Thoracic aorta (tissue), 2 donors: ENCODE measurements around the gene POT1. TPM values are rescaled to one million over a fixed set of nuclear protein-coding genes. Genes with fewer than 3 reads are reported as not detected.

ENCODE experiments used
- ATAC-seq: fragments of 150-250 bp; one replicate; pipeline ENCODE4 v1.8.0; 2017; ENCODE audit warnings: low read depth; ENCODE audit not compliant: insufficient number of reproducible peaks, low FRiP score
- DNase-seq: peaks from one replicate; pipeline ENCODE4 v3.0.0-alpha.2; 2020; ENCODE audit warnings: low spot score
- H3K27ac ChIP-seq, 2 donors: fragments of 200-600 bp; sonication (generic); 1 replicate in 1 of 2; 2 replicates in 1 of 2; pipeline ENCODE4 v1.5.1; 2016; ENCODE audit warnings: mild to moderate bottlenecking in 2 of 2, moderate library complexity in 2 of 2
- H3K27me3 ChIP-seq: fragments of 200-600 bp; sonication (generic); replicated peaks from 2 replicates; pipeline ENCODE4 v1.6.0; 2016; ENCODE audit warnings: mild to moderate bottlenecking; ENCODE audit not compliant: insufficient read depth
- H3K36me3 ChIP-seq: fragments of 200-600 bp; sonication (generic); one replicate; pipeline ENCODE4 v1.5.1; 2016
- H3K4me1 ChIP-seq, 2 donors: fragments of 200-600 bp; sonication (generic); 1 replicate in 1 of 2; 2 replicates in 1 of 2; pipeline versions ENCODE4 v1.5.1 to v1.6.0; 2016; ENCODE audit warnings: low read depth in 2 of 2, mild to moderate bottlenecking in 1 of 2; ENCODE audit not compliant: control insufficient read depth in 1 of 2
- H3K4me3 ChIP-seq: fragments of 200-600 bp; sonication (generic); 2 replicates; pipeline ENCODE4 v1.5.1; 2016; ENCODE audit warnings: mild to moderate bottlenecking
- H3K9me3 ChIP-seq: fragments of 200-600 bp; sonication (generic); 2 replicates; pipeline ENCODE4 v1.5.1; 2016
- CTCF ChIP-seq: fragments of 200-600 bp; sonication (generic); IDR thresholded peaks from one replicate; pipeline ENCODE4 v1.5.1; 2019; ENCODE audit warnings: antibody characterized with exemption
- total RNA-seq, 2 donors: library from RNA; depleted of rRNA; stranded (reverse); fragments of >200 nt; gene quantifications; one replicate each; pipeline versions ENCODE4 v1.1.0 to v1.2.3, GENCODE V29; 2016

The POT1 gene
- total RNA-seq, 2 donors from 2014 or later, result 18.9 to 23.4 TPM

- Histone ChIP-seq H3K4me3 (peak overlapping the region; percentile 66), H3K4me1 (peaks cover 0 to 6% of the 10 kb centered on the region in 2 donors), H3K27me3 (no peaks in the 10 kb centered on the region), H3K9me3 (no peaks in the 10 kb centered on the region), H3K36me3 (no peaks in the 10 kb centered on the region), H3K27ac (no peak overlapping the region)
- no peak for TF ChIP-seq CTCF
- ATAC-seq (no peak), DNase-seq (no peak)
Observed at GRCh38 chr7:124792002-124792401, 137.6 kb downstream of the POT1 start.

DNA sequence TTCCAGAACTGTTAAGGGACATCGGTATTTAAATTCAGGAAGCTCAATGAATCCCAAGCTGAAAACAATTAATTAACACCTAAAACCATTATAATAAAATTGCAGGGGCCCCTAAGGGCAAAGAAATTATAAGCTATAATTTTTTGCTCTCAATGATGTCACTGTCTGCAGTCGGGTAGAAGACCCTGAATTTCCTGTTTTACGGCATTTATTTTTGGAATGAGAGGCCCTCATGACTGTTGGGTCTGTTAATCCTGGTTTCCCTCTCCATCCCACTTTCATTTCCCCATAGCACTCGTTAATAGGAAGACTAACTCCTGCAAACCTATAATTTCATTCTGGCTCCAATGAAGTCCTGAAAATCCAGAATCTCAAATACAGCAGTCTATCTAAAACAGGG, 138.2 kb downstream of the POT1 start:
- Histone ChIP-seq H3K9me3 (no peaks in the 10 kb centered on the region), H3K4me3 (peak overlapping the region; percentile 66), H3K4me1 (peaks cover 0 to 6% of the 10 kb centered on the region in 2 donors), H3K36me3 (no peaks in the 10 kb centered on the region), H3K27me3 (no peaks in the 10 kb centered on the region), H3K27ac (no peak overlapping the region)
- no peak for TF ChIP-seq CTCF
- ATAC-seq (no peak), DNase-seq (no peak)

- no peak for TF ChIP-seq CTCF
- Histone ChIP-seq H3K27ac (peak overlapping the region in 1 of 2 donors; percentile 15), H3K36me3 (no peaks in the 10 kb centered on the region), H3K4me3 (peak overlapping the region; percentile 66), H3K9me3 (no peaks in the 10 kb centered on the region), H3K27me3 (no peaks in the 10 kb centered on the region), H3K4me1 (peaks cover 0 to 6% of the 10 kb centered on the region in 2 donors)
- ATAC-seq (no peak), DNase-seq (no peak)
Observed at GRCh38 chr7:124790645-124791044, 139.0 kb downstream of the POT1 start.

DNA sequence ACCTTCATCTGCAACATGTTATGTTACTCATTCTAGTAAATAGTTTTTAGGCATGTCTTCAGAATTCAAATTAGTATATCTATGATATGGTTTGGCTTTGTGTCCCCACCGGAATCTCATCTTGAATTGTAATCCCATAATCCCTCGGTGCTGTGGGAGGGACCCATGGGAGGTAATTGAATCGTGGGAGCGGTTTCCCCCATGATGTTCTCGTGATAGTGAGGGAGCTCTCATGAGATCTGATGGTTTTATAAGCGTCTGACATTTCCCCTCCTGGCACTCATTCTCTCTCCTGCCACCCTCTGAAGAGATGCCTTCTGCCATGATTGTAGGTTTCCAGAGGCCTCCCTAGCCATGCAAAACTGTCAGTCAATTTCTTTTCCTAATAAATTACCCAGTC, 143.6 kb downstream of the POT1 start:
- no peak overlapping the region for H3K4me3 ChIP-seq
- no peaks in the 10 kb centered on the region for H3K4me1 ChIP-seq
- no peak for TF ChIP-seq CTCF
- DNase-seq, result no peak
- H3K27me3 ChIP-seq, result no peaks in the 10 kb centered on the region
- H3K9me3 ChIP-seq, result no peaks in the 10 kb centered on the region
- no peak overlapping the region for H3K27ac ChIP-seq
- no peaks in the 10 kb centered on the region for H3K36me3 ChIP-seq
- ATAC-seq, result no peak

- Histone ChIP-seq H3K4me3 (no peak overlapping the region), H3K4me1 (no peaks in the 10 kb centered on the region), H3K27me3 (no peaks in the 10 kb centered on the region), H3K27ac (no peak overlapping the region), H3K9me3 (no peaks in the 10 kb centered on the region), H3K36me3 (no peaks in the 10 kb centered on the region)
- peak; percentile 73 for TF ChIP-seq CTCF
- DNase-seq, result no peak
- ATAC-seq, result peak; percentile 65
Observed at GRCh38 chr7:124784879-124785818, 144.5 kb downstream of the POT1 start.
